ENCODE data around the gene RPTOR.
"Not testable (repeated sequence)": the region's sequence is repeated elsewhere in the genome, so short reads cannot be mapped to it uniquely, and the experiment has no call there.

Gene RPTOR

DNA sequence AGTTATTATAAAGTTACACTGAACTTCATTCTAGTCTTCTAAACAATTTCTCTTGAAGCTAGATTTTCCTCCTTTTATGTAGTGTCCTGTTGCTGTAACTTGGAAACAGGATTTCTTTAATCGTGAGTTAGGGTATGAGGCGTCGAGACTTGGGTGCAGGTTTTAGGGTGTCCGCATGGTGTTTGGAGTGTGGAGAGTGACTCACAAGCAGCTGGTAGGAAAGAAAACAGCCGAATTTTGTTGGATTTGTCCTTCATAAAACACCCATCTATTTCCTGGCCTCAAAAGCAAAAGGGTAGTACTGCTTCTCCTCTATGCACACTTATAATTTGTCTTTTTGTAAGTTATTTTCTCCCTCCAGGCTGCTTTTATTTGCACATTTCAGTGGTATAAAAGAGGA is 1.6 kb downstream of the RPTOR start:
- DNase-seq (ENCODE audit: low read depth), result no peak

DNA sequence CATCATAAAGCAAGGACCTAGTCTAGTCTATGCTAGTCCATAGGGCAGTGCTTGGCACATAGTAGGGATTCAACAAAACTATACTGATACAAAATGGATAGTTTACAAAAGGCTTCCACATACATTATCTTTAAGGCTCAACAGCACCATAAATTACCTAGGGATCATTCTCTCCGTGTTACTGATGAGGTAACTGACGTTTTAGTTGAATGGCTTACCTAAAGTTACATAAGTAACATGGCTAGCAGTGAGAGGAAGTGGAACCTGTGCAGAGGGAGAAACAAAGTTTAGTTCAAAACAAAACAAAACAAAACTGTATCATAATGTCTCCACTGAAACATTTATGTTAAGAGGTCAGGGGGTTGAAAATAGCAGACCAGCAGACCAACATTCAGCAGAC is 7.9 kb downstream of the RPTOR start:
- DNase-seq (ENCODE audit: low read depth), result no peak

DNA sequence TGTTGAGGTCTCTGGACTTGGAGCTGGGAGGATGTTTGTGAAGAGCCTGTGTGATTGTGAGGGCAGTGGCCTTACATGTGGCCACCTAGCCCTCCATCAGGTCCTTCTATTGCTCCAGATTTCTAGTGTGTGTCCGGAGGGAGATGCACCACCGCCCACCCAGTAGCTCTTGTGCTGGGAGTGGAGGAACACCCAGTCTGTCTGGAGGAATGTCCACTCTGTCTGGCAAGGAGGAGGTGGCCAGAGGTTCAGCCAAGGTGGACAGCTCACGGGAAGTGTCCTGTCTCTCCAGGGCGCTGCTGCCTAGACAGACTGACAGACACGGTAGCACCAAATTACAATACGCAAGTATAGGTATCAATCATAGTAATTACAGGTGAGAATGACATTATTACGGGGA is 10.6 kb downstream of the RPTOR start:
- no peak for DNase-seq (ENCODE audit: low read depth)

DNA sequence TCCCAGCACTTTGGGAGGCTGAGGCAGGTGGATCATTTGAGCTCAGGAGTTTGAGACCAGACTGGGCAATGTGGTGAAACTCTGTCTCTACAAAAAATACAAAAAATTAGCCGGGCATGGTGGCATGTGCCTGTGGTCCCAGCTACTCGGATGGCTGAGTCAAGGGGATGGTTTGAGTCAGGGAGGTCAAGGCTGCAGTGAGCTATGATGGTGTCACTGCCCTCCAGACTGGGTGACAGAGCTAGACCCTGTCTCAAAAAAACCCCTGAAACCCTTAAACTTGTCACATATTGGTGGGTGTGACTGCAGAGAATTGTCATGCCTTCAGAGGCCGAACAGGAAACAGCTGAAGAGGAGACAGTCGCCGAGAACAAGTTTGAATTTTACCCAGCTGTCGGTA is 13.4 kb downstream of the RPTOR start:
- DNase-seq (ENCODE audit: low read depth), result no peak

DNA sequence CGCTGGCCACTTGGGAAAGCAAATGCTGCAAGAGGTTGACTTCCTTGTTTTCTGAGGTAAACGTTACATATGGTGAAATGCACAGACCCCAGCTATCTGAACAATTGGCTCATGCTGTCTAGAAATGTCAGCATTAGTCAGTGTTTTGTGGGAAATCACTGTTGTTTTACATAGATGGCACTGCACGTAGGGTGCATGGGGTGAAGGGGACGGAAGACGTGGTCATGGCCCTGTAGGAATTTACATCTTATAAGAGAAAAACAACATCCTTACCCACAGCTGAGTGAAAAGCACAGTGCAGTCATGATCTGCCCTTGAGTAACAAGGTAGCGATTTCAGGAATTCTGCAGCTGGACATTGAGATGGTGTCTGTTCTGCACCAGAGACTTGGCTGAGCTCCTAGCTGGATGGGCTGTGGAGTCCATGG is 15.2 kb downstream of the RPTOR start:
- DNase-seq (ENCODE audit: low read depth), result no peak

DNA sequence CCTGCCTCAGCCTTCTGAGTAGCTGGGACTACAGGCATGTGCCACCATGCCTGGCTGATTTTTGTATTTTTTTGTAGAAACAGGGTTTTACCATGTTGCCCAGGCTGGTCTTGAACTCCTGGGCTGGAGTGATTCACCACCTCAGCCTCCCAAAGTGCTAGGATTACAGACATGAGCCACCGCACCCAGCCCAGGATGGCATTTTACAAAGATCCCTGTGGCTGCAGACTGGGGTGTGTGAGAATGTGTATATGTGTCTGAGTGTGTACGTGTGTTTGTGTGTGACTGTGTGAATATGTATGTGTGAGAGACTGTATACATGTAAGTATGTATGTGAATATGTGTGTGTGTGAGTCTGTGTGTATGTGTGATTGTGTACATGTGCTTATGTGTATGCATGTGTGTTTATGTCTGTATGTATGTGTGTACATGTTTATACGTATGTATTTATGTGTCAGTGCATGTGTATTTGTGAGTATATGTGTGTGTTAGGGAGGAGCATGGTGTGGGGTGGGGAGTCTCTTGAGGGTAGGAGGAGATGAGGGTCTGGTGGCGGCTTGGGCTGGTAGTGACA is 17.0 kb downstream of the RPTOR start:
- DNase-seq (ENCODE audit: low read depth), result no peak

DNA sequence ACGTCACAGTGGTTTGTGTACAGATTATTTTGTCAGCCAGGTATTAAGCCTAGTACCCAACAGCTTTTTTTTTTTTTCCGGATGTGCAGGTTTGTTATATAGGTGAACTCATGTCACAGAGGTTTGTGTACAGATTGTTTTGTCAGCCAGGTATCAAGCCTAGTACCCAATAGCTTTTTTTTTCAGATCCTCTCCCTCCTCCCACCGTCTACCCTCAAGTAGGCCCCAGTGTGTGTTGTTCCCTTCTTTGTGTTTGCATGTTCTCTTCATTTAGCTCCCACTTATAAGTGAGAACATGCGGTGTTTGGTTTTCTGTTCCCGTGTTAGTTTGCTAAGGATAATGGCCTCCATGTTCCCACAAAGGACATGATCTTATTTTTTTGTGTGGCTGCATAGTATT is 19.9 kb downstream of the RPTOR start:
- no peak for DNase-seq (ENCODE audit: low read depth)

DNA sequence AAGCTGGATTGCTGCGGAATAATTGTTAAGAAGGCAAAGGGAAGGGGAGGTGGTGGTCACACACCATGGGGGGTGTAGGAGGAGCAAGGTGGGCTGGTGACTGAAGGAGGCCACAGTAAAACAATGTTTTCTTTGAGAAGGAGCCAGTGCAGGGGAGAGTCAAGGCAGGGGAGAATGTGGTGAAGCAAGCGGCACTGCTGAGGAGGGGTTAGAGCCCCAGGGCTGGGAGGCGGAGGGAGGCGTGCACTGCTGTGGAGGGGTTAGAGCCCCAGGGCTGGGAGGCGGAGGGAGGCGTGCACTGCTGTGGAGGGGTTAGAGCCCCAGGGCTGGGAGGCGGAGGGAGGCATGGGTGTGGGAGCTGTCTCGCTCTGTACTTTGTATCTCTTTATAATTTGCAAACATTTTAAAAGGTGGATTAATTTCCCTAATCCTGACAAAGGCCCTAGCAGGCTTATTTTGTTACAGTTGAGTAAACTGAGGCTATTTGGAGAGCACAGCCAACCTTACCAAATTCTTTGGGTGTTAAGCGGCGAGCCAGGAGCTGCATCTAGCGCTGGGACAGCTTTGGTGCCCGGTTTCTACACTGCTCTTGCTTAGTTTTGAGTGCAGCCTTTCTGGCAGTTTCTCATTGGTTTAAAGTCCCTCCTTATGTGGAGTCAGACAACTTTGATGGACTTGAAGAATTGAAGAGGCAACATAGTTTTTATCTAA is 20.9 kb downstream of the RPTOR start:
- DNase-seq (ENCODE audit: low read depth), result no peak

DNA sequence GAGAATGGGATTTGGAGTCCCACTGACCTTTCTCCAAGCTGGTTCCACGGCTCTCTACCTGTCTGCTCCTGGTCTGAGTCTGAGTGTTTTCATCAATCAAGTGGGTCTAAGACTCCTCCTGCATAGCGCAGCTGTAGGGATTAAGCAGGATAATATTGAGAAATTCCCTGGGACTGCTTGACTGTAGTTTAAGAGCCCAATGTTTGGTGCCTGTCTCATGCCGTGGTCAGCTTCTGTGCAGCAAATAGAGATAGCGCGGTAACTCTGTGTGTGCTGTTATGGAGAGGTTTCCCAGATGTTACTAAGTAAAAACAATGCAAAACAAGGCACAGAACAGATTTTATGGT is 21.4 kb downstream of the RPTOR start:
- DNase-seq (ENCODE audit: low read depth), result no peak

DNA sequence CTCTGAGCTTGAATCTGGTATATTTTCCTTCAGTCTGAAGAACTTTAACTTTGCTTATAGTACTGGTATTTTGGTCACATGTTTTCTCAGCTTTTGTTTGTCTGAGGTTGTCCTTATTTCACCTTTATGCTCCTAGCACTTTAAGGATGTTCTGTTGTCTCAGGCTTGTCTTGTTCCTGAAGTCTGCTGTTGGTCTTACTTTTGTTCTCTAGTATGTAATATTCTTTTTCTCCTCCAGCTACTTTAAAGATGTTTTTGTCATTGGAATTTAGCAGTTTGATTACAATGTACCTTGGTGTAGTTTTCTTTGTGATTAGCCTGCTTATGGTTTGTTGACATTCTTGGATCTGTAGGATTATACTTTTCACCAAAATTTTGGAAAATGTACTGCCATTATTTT is 23.6 kb downstream of the RPTOR start:
- no peak for DNase-seq (ENCODE audit: low read depth)

DNA sequence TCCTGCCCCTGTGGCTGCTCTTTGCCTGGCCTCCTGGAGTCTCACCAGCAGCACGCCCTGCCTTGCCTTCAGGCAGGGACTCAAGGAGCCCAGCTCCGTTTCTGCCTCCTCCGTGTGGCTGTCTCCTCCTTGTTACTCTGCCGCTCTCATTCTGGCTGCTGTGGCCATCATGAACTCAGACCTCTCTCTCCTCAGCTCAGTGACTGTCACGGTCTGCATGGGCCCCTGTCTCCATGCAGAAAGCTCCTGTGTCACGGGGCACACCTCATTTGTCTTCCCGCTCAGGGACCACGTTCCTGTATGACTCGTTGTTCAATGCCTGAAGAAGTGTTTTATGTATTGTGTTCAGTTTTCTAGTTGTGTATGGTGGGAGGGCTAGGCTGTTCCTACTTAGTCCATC is 25.3 kb downstream of the RPTOR start:
- no peak for DNase-seq (ENCODE audit: low read depth)

DNA sequence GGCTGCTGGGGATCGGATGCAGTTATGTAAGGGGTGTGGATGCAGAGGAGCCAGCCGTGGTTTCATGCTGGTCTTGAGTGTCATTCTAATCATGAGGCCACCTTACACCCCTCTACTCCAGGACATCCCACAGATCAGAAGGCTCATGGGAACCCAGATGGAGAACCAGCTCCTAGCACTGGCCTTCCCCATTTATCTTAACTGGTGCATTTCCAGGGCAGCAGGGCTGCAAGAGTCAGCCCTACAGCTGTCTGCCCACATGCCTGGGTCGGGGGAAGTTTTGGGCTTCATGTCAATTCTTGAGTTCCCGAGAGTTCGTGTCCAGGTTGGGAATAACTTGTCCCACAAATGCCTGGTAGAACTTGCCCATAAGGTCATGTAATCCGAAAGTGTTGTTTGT is 29.1 kb downstream of the RPTOR start:
- no peak for DNase-seq (ENCODE audit: low read depth)

DNA sequence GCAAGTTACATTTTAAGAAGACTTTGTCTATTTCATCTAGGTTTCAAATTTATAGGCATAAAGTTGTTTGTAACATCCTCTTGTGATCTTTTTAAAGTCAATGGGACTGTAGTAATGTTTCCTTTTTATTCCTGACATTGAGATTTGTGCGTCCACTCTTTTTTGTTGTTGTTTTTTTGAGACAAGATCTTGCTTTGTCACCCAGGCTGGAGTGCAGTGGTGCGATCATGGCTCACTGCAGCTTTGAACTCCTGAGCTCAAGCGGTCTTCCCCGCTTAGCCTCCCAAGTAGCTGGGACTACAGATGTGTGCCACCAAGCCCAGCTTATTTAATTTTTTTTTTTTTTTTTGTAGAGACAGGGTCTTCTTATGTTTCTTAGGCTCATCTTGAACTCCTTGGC is 29.9 kb downstream of the RPTOR start:
- no peak for DNase-seq (ENCODE audit: low read depth)

DNA sequence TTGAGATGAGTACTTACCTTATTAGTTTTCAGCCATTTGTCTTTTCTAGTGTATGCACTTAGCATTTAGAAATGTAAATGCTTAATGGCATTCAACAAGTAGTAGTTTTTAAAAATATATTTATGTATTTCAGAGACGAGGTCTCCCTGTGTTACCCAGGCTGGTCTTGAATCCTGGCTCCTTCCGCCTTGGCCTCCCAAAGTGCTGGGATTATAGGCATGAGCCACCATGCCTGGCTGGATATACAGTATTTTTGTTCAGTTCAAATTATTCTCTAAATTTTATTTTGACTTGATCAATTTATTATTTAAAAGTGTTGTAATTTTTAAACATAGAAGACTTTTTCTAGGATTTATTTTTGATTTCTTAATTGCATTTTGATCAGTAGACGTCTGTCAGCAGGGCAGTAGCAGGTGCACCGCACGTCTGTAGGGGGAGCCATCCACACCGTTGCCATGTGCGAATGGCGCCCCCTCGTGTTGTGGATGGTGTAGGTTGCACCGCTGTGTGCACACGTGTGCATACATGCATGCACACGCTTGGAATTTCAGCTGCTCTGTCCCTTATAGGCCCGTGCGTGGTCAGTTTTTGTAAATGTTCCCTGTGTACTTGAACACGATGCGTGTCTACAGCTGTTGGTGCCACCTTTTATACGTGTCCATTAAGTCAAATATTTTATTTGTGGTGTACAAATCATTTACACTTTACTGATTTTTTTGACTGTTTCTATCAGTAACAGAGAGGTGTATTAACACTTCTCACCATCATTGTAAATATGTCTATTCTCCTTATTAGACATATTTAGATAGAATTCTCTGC is 30.6 kb downstream of the RPTOR start:
- peak; percentile 48 for DNase-seq (ENCODE audit: low read depth)

DNA sequence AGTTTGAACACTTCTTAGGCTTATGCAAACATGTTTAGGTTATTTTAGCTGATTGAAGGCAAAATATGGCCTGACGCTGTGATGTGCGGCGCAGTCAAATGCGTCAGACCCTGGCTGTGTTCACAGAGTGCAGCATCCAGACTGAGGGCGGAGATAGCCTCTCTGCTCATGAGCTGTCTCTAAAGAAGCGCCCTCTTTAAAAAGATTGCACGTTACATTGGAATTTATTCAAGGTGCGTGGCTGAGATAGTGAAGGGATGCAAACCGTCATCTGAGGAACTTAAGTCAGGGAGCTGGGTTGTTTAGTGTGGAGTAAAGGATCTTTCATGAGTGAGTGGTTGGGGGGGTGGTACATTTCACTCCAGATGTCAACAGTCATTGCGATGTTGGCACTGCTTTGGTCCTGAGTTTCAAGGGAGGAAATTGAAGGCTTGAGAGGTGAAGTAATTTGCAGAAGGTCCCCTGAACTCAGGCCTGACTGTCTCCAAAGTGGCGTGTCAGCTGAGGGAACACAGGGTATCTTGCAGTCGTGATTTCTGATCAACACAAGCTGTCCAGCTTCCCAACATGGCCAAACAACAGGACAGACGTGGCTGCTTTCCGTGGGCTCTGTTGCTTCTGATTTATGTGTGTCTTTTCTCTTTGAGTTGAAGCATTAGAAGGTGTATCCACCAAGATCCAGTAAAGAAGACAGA is 33.4 kb downstream of the RPTOR start:
- no peak for DNase-seq (ENCODE audit: low read depth)

DNA sequence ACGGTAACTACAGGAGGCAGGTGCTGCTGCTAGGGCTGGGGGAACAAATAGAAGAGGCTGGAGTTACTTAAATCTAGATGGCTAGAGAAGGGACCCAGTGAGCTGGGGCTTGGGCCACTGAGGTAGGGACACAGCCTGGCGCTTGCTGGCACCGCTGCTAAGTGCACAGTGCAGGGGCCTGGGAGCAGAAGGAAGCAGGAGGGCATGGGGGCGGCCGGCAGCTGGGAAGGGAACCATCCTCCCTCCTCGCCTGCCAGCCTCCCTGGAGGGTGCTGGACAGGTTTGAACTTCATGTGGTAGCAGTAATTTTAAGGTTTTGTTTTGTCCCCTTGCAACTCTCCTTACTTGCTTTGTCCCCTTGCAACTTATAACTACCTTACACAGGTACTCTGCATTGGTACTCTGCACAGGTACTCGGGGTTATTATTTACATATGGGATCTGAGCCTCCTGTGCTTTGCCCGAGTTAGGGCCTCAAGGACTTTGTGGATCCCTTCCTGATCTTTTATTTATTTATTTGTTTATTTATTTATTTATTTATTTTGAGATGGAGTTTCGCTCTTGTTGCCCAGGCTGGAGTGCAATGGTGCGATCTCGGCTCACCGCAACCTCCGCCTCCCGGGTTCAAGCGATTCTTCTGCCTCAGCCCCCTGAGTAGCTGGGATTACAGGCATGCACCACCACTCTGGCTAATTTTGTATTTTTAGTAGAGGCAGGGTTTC is 34.2 kb downstream of the RPTOR start:
- DNase-seq (ENCODE audit: low read depth), result not testable (repeated sequence)

DNA sequence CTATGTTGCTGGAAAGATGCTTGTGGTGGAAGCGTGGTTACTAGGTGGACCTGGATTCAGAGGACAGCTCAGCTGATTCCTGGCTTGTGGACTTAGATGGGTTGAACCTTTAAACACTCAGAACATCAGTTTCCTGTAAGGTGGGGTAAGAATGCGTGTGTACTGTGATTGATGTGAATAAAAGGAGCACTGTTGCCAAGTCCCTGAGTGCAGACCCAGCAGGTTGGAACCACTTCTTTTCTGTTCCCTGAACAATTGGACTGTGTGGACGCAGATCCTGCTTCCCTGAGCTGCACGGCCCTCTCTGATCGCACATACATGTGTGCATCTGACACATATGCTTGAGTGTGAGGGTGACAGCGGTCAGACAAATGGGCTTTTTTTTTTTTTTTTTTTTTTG is 37.5 kb downstream of the RPTOR start:
- no peak for DNase-seq (ENCODE audit: low read depth)

DNA sequence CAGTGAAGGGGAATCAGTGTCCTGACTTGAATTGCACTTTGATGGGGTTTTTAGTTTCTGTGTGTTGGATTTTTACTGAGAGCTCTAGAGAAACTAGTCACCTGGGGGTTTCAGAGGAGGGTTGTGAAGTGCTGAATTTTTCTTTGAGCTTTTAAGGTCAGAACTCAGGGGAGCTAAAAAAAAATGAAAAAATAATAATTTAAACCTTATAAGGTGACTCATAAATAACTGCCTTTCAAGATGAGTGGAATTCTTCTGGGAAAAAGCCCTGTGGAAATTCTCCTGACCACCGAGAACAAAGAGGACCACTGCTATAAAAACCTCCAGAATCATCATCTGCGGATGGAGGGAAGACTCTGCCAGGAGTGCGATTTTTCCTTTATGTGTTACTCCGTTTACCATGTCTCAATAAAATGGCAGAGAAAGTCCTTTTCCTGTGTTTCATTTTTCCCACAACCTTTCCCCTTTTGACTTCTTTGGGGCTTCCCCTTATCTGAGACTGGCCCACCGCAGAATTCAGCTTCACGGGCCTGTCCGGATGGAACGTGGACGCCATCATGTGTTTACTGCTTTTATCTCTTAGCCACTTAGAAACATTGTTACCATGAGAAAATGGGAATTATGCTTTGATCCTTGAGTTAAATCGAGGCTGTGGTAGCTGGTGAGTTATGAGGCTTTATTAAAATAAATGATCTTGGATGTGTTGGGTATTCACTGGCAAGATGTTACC is 39.7 kb downstream of the RPTOR start:
- no peak for DNase-seq (ENCODE audit: low read depth)

DNA sequence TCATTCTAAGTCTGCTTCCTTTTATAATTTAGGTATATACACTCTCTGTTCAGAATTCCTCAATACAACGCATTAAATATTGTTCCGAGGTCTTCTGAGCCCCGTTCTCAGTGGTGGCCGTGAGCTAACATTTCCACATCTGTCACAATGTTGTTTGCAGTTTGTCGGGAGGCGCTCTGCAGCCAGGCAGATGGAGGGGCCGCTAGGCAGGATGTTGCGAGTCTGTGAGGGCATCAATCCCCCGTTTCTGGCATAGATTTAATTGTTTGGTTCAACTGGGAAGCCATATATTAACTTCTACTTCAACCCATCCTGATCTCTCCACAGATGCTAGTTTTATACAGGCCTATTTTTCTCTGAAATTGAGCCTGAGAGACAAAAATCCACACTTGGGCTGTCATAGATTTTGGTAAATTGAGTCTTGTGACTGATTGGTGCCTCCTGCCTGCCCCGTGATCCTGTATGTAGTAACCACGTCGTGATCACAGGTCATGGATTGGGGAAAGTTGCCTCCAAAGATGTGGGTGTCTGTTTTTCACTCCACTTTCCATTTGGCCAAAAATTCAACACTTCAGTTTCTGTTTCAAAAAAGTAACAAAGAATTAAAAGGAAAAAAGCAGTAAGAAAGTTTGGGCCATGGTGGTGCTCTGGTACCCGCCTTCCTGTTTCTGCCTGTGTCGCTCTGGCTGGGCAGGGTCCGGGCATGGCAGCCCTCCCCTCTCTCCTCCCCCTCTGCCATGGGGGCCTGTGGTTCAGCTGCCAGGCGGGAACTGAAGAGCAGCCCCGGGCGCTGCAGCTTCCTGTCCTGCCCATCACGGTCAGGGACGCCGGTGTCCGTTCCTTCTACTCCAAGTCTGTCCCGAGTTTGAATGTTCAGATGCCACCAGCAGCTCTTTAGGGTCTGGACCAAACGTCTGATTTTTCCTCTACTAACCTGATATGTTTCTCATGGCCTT is 41.5 kb downstream of the RPTOR start:
- no peak for DNase-seq (ENCODE audit: low read depth)

DNA sequence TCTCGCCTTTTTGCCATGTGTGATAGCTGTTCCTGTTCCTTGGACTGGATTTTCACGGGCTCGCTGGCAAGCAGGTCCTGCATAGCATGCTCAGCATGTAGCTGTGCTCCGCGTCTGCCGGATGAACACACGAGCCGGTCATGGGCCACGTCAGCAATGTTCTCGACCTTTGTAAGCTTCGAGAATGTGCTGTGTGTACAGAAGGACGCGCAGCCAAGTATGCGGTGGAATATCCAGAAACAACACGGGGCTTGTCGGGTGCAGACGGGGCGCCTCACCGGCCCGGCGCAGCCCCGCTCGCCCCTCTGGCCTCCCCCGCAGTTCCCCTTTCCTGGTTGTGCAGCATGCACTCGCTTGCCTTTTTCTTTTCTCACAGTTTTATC is 42.2 kb downstream of the RPTOR start:
- no peak for DNase-seq (ENCODE audit: low read depth)
